Cerebellar nuclear complex (tissue), 1 donor: ENCODE measurements around the gene TSSK6.

Source experiments
- DNase-seq, 2 experiments: peaks; one replicate each; lab custom pipeline; 2025; lab: John Stamatoyannopoulos, UW

The TSSK6 gene

DNA sequence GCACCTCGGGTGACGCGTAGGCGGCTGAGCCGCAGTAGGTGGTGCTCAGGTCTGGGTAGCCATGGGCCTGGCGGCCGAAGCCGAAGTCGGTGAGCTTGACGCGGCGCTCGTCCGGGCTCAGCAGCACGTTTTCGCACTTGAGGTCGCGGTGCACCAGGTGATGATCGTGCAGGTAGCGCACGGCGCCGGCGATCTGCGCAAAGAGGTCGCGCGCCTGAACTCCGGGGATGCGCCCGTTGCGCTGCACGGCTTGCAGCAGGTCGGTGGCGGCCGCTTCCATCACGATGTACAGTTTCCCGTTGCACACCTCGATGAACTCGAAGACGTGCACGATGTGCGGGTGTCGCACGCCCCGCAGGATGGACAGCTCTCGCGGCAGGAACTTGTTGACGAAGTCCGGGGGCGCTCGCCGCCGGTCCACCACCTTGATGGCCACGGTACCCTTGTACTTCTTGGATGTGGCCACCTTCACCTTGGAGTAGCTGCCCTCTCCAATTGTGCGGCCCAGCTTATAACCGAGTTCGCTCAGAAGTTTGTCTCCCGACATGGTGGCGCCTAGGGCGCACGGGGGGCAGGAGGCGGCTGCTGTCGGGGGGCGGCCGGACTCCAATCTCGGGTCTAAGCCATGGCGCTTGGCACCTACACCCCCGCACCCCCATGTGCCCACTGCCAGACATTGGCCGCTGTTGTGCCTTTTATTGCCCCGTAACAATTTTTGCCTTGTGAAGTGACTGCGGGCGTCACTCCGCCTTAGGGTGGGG, at the start of gene TSSK6:
Gene TSSK6 (minus strand): TSS at position 668 of the 761 bp plus-strand sequence. CDS start 121 bp downstream, at position 547.
- no peak for DNase-seq

DNA sequence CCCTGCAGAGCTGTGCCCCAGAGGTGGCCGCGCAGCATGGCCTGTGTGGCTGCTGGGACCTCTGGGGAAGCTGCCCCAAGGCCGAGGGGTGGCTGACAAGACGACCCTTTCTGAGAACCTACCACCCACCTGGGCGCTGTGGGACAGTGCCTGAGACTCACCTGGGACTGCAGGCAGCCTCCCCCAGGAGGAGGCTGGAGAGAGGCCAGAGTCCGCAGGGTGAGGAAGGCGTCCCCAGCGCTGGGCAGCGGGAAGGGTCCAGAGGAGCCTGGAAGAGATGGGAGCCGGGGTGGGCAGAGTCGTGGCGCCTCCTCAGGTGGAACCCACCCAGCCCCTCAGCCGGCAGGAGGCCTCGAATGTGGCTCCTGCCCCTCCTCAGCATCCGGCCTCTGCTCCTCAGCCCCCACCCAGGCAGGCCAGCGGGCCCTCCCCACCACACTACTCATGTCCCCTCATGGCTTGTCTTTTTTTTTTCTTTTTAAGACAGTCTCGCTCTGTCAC, 48.0 kb upstream of the TSSK6 start:
- DNase-seq: no peak

DNA sequence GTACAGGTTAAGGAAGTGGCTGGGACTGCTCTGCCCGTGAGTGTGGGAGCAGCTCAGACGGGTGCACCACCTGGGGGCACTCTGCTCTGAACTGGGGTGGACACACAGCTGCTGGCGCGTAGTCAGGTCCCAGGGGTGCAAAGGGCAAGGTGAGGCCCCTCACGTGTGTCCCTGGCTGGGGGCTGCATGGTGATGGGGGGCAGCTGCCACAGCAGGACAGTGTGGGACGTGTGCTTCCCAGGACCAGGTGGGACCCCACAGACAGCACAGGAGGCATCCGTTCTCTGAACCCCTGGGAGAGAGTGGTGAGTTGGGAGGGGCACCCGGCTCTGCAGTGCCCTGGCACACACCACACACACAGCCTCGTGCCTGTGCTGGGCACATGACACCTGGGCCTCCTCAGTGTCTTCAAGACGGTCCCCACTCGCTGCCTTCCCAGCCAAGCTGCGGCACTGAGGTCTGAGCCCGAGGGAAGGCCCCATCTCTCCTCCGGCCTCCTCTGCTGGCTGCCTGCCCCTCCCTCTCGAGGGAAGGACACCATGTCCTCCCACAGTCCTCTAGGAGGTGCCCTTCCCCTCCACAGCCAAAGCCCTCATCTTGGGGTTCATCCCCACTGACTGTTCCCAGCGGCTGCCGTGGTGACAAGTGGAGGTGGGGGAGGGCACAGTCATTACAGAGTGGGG, 47.5 kb upstream of the TSSK6 start:
- no peak for DNase-seq

DNA sequence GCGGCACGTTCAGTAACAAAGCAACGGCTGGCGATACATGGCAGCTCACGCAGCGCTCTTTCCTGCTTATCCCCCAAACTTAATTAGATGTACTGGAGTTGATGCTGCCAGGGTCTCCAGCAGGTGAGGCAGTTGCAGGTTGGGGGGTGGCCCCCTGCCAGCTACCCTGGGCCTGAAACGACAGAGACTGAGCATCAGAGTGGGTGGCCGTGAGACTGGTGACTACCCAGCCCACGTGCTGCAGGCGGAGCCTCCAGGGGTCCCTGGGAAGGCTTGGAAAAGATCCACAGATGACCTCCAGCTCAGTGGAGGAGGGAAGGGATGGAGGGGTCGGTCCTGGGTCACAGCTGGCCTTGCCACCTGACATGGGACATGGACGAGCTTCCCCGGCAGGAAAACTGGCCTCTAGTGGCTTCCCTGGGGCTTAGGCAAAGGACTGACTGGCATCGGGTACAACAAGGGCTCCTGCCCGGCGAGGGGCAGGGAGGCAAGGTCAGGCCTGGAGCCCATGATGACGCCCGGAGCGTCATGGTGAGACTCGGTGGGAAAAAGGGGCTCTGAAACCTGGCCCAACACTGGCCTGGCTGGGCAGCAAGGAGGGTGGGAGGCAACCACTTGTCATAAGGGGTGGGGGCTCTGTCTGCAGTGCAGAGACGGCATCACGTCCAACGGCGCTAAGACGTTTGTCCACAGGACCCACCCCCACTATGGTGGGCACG, 46.8 kb upstream of the TSSK6 start:
- DNase-seq: no peak

DNA sequence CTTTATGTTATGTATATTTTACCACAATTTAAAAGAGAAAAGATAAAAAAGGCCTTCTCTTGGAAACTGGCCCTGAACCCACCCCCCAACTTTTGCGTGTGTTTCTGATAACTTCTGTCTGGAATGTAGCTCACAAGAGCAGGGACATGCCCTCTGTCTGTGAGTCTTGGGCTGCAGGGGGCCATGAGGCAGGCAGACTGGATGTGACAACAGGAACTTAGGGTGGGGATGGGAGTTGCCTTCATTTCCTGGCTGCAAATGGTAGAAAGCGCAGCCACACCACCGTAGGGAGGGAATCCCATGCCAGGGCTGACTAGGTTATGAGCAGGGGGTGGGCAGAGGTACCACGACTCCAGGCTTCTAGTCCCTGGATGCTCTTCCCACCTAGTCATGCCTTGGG, 44.6 kb upstream of the TSSK6 start:
- DNase-seq: no peak

DNA sequence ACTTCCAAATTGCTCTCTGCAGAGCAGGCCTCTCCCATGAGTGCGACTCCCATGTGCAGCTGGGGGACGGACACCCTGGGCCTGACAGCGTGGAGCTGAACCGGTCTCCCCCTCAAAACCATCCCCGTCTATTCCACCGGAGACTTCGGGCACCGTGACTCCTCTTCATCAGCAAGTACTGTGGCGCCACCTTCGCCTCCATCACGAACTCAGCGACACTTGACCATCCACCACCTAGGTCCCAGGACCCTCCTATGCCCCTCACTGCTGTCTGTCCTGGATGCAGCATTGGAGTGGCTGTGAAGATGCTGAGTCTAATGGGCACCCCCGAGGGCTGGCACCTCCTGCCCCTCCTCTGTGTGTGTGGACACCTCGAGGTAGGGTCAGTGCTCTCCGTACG, 43.3 kb upstream of the TSSK6 start:
- no peak for DNase-seq

DNA sequence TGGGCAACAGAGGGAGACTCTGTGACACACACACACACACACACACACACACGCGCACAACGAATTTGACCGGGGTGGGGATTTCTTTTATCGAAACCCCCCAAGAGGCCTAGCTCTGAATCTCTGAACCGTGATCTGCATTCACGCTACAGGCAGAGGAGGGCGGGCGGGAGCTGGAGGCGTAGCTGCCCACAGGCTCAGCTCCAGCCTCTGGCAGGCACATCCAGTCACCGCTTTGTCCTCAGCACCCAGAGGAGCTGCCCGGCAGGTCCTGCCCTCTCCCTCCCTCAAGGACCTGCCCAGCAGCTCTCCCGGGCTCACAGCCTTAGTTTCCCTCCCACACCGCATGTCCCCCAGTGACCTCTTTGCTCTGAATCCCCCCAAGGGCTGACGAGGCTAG, 42.7 kb upstream of the TSSK6 start:
- no peak for DNase-seq

DNA sequence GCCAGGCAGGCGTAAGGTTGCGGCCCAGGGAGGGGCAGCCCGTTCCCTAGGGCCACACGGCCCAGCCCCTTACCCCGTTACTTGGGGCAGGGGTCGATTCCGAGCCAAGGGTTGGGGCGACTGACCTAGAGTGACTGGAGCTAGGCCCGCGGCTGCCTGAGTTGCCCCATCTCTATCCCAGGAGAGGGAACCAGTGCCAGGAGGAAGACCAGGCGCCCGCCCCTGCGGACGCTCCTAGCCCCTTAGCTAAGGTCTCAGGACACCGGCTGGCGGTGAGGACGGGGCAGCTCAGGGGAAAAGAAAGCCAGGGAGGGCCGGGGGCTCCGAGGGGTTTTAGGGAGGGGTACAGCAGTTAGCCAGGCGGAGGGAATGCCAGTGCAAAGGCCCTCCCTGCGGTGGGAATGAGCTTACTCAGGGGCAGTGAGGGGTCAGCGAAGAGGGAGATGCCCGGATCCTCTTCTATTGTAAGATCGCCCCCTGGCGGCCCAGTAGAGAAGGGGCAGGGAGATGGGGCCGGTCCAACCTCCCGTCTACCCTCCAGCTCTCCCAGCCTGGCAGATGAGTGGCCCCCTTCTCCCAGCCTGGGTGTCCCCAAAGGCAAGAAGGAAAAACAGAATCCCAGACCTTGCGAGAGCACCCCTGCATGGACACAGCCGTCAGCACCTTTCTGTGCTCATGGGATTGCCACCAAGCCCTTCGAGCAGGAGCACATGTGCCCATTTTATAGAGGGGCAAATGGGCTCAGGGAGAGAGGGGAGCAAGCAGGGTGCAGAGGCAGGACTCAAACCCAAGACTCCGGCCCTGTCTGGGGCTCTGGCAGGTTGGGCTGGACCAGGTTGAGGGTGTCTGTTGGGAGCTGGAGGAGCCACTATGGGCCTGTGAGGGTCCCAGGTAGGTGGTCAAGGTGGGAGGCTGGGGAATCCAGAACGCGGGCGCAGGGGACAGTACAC, 39.0 kb upstream of the TSSK6 start:
- no peak for DNase-seq

DNA sequence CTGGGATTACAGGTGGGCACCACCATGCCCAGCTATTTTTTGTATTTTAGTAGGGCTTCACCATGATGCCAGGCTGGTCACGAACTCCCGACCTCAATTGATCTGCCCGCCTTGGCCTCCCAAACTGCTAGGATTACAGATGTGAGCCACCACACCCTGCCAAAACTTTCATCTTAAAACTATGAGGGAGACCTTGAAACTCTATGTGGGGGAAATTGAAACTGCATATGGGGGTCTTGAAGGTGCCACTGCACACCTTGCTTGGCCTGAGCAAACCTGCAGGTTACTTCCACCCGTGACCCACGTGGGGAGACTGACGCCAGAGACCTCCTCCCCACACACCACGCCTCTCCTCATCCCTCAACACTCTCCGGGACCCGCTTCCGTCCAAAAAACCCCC, 38.3 kb upstream of the TSSK6 start:
- DNase-seq: no peak

DNA sequence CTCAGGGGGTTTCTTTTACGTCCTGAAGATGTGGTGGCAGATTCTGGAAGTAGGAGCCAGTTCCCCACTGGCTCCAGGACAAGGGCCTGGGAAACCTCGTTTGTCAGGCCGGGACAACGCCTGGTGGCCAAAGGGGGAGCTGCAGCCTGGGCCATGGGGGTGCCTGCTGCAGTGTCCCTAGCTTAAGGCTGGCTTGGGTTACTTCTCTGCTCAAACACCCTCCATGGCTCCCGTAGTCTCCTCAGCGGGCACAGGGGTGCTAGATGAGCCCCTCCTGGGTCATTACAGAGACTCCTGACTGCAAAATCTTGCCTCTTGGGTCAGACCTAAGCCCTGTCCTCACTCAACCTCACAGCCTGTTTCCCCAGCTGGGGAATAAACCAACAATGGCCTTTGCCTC, 37.5 kb upstream of the TSSK6 start:
- no peak for DNase-seq

DNA sequence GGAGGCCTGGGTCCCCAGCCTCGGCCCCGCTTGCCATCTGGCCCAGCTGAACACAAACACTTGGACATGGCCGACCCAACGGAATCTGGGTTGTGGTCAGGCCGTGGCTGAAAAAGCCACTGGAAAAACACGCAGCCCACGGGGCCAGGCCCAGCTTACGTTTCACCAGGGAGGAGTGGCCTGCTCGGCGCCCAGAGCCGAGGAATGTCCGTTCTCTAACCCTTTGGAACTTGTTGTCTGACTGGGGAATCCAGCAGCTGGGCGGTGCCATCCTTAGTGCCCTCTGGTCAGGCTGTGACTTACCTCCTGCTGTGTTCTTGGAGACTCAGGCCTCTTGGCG, 36.5 kb upstream of the TSSK6 start:
- no peak for DNase-seq

DNA sequence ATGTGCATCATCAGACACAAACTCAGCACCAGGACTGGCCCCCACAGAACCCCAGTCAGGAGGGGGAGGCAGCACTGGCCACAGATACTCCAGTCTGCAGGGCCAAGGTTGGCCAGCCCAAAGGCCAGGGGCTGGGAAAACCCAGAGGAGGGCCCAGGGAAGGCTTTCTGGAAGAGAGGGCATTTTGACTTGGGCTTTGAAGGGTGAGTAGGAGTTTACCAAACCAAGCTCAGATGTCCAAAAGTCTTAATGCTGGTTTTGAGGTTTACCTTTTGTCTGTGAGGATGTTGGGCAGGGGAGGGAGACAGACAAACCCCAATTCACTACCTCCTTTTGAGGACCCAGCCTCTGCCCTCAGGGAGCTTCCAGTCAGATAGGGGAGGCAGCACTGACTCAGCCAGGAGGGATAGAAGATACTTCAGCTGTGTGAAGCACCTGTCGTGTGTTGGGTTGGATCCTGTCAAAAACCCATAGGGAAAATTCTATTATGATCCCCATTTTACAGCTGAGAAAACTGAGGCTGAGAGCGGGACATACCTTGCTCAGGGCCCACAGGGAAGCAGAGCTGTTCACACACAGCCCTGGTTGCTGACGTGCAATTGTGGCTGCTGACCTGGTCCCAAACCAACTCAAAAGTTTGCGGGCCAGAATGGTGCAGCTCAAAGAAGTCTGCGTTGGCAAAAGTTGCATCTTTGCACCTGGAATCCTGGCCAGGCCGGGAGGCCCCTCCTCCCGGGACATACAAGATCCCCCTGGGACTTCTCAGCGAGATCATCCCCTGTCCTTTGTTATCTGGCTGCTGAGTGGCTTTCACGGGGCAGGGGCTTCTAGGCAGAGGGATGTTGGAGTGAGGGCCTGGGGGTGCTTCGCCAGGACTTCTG, 35.9 kb upstream of the TSSK6 start:
- no peak for DNase-seq

DNA sequence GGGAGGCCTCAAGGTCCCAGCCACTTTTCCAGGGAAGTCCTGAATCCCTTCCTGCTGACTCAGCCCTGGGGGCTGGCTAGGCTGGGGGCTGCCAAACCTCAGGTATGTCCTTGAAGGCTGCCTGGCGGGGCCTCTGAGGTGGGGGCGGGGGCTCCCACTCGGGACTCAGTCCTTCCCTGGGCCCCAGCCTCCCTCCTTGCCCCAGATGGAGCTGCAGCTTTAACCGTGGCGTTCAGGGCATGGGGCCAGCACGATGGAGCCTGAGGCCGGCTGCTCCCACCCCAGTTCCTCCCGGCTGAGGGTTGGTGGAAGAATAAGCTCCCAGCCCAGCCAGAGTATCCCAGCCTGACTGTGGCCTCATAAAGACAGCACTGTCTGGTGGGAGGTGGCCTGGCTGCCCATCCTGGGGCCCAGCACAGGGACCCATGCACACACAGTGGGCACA, 35.2 kb upstream of the TSSK6 start:
- DNase-seq: no peak

DNA sequence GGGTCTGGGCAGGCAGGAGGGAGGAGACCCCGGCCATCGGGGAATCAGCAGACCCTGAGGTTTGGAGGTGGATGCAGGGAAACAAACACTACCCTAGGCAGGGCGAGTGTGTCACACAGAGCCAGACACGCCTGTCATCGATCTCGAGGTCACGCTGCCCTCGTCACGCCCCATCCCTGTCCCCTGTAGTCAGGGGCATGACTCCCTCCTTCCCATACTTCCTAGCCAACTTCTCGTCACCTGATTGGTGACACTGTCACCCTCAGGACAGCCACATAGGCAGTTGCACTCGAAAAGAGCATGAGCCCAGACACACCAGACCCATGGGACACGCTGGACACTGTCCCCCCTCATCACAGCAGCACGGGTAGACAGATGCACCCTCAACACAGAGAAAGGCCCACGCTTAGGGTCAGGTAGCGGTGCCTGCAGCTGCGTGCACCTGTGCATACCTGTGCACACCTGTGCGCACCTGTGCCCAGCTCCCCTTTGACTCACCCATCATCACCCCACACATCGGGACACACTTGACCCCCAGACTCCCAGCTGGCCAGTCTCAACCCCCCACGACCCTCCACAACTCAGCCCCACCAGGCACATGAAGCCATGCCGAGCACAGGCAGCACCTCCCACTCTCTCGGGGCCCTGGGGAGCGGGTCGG, 34.6 kb upstream of the TSSK6 start:
- DNase-seq: no peak

DNA sequence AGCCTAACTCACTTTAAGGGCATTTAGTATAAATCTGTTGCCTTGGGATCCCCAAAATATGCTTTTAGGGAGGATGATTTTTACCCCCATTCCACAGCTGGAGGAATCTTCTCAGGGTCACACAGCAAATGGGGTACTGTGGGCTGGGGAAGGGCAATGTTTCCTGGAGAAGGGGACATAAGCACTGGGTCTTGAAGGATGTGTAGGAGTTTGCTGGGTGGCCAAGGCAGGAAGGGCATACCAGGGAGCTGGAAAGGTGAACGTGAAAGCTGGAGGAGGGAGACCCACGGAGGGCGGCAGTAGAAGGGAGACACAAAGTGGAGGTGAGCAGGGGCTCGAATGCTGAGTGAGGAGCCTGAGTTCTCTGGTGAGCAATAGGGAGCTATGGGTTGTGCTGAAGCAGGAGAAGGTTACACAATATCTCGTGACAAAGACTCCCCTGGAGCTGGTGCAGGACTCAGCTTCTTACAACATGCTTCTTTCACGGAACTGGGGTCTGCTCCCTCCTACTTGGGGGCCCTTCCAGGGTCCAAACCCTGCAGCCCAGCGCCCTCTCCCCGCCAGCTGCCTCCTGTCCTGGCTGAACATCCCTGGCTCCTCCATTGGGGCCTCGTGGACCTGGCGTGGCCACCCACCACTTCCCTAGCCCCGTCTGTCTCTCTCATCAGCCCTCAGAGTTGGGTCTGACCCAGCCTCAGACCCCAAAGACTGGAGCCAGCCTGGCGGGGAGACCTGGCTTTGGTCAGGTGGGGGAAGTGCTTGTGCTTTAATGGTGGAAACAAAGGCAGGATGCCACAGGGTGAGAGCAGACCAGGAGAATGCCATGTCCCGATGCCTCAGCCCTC, 33.8 kb upstream of the TSSK6 start:
- no peak for DNase-seq

DNA sequence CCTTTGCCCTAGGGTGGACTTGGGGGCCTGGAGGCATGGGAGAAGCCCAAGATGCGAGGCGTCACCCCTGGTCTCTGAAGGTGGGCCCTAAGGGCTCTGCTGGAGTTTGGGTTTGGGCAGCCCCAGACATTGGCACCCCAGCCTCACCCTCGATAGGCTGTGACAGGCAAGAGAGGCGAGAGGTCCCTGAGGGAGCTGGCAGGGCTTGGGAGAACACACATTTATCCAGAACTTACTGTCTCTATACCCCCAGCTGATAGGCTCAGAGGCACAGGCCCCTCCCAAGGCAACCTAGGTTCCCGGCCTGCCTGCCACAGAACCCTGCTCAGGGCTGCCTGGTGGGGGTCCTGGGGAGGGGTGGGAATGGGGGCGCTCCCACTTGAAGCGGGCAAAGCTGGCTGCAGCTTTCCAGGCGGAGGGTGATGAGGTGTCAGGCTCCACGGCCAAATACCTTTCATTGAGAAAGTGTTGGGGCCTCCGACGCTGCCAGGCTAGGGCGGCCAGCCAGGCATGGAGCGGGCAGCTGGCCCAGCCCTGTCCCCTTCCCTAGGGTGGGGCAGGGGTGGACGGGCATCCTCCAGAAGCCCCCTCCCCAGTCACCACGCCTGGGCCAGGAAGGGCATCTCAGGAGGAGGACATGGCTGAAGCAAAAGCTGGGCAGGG, 32.5 kb upstream of the TSSK6 start:
- DNase-seq: no peak

DNA sequence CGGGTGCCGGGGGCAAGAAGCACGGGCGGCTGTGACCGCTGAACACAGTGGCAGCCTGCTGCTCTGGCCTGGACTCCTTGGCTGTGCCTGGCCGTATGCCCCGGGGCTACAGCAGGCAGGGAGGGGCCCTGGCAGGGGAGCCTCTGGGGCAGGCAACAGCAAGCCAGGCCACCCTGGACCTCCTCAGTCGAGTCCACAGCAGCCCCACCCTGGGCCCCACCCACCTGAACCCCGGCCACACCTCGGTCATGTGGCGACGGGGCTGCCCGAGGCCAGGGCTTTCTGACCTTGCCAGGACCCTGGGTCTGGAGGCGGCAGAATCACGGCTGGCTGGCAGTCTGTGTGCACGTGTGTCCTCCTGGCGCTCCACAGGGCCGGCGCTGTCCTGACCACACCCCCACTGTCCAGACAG, 31.4 kb upstream of the TSSK6 start:
- DNase-seq: no peak

DNA sequence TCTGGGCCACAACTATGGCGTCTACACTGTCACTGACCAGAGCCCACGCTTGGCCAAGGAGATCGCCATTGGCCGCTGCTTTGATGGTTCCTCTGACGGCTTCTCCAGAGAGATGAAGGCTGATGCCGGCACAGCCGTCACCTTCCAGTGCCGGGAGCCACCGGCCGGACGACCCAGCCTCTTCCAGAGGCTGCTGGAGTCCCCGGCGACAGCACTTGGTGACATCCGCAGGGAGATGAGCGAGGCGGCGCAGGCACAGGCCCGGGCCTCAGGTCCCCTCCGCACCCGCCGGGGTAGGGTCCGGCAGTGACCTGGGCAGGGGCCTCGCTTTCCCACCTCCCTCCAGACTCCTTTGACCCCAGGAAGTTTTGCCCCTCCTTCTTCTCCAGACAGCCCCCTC, 30.4 kb upstream of the TSSK6 start:
- no peak for DNase-seq
